CMK (cell line): Measurements from ENCODE around the gene PLEKHD1.

Experiments
- DNase-seq: peaks from one replicate; pipeline ENCODE4 v3.0.0-alpha.2; 2010; ENCODE audit warnings: low read depth

The PLEKHD1 gene

DNA sequence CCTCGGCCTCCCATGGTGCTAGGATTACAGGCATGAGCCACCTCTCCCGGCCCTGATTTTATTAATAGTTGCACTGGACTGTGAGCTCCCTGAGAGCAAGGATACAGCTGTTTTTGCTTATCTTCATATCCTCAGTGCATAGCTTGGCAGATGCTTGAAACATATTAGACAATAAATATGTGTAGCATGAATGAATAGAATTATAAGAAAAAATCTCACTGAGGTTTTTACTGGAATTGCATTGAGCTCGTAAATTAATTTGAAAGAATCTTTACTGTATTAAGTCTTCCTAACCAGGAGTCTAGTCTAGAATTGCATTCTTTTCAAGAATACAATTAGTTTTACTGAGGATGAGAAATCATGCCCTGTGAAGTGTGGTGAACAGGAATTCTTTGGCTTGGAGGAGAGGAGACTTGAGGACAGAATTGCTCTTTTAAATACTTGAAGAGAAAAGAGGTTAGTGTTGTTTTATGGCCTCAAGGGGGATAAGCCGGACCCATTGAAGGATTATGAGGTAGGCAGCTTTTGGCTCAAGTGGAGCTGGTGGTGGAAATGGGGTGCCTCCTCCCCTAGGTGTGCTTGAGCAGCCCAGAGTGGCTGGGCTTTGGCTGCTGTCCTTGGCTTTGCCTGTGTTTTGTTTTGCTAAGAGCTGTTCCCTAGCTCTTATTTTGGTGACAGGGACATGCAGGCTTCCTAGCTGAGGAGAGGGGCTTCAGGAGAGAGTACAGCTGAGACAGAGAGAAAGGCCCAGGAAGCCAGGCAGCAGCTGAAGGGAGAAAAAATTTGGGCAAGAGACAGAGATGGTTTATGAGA is 34.0 kb downstream of the PLEKHD1 start:
- DNase-seq = no peak

DNA sequence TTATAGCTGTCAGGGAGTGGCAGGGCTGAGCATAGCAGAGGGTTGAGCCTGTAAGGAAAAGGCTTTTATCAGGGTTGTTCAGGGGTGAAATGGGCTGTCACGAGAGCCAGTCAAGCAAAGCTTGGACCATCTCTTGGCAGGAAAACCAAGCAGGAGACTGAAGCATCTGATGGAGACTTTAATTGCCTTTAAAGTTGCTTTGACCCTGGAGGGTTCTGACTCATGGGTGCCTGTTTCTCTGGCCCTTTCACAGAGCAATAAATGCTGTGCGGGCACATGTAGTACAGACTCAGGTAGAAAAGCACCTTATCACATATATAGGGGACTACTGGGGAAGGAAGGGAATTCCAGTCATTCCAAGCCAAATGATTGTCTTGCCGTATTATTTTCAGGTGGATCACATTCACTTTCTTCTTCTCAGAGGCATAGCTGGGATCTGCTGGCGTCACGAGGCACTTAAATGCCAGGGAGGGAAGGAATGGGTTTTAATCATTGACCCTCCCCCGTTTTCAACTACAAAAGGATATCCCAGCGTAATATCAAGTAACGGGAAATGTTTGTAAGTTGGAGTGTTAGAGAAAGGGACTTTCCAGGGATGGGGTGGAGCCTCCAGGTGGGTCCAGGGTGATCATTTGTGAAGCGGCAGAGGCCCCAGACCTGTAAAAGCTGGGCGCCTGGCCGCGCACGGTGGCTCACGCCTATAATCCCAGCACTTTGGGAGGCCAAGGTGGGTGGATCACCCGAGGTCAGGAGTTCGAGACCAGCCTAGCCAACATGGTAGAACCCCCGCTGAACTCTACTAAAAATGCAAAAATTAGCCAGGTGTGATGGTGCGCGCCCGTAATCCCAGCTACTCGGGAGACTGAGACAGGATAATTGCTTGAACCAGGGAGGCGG is 34.9 kb downstream of the PLEKHD1 start:
- DNase-seq = no peak

DNA sequence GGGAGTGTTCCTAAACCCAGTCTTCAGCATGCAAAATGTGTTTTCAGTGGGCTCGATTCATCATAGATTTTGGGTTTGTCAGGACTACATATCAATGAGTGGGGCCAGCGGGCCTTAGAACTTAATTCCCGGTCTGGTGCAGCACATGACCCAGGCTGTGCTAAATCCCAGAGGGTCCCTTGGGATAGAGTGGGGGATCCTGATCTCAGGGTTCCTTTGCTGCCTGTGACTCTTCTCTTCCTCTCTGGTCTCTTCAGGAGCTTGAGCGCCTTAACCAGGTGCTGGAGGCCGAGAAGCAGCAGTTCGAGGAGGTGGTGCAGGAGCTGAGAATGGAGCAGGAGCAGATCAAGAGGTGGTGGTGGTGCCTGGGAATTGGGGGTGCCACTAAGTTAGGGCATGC is 37.5 kb downstream of the PLEKHD1 start:
- no peak for DNase-seq

DNA sequence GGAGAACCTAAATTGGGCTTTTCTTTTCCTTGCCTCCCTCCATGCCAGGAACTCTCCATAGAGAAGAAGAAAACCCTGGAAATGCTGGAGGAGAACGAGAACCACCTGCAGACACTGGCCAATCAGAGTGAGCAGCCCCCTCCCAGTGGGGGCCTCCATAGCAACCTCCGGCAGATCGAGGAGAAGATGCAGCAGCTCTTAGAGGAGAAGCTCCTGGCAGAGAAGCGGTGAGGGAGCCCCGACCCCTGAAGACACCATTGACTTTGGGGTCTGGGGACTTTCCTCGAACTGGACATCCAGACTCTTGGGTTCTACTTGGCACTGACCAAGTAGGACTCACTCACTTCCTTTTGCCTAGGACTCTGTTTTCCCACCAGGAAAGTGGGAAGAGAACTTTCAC is 41.4 kb downstream of the PLEKHD1 start:
- no peak for DNase-seq

DNA sequence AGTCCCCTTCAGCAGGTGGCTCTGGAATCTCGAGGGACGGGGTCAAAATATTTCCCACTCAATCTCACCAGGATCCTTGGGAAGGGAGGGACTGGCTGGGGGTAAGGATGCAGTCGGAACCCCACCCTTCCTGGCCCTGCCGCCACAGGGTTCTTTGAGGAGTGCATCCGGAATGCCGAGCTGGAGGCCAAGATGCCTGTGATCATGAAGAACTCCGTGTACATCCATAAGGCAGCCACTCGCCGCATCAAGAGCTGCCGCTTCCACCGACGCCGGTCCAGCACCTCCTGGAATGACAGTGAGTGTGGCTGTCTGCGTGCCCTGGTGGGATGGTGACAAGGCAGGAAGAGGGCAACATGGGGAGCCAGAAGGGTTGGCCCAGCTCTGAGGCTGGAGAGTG is 43.1 kb downstream of the PLEKHD1 start:
- no peak for DNase-seq

DNA sequence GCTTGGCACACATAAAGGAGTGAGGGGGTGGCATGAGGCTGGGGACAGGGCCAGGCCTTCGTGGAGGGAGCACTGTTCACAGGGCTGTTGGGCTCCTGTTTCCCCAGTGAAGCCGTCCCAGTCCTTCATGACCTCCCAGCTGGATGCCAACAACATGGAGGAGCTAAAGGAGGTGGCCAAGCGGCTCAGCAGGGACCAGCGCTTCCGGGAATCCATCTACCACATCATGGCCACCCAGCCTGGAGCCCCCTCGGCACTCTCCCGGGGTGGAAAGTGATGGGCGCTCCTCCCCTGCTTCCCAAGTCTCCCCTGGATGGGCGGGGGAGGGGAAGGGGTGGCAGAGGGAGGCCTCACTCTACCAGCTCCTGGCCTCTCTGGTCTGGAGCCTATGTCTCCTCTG is 43.6 kb downstream of the PLEKHD1 start:
- DNase-seq = no peak

DNA sequence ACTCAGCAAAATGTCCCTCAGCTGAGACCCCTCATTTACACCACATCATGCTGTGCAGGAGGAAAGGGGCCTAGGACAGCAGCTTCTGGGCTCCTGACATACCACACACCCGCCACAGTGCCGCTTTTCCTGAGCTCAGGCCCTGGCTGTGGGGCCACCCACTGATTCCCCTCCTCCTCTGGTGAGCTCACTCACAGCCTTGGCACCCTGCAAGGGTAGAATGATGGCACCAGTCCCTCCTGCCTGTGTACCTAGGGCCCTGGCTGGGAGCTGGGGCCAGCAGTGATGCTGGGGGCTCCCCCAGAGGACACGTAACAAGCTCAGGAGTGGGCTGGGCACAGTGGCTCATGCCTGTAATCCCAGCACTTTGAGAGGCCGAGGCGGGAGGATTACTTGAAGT is 44.4 kb downstream of the PLEKHD1 start:
- DNase-seq = no peak

DNA sequence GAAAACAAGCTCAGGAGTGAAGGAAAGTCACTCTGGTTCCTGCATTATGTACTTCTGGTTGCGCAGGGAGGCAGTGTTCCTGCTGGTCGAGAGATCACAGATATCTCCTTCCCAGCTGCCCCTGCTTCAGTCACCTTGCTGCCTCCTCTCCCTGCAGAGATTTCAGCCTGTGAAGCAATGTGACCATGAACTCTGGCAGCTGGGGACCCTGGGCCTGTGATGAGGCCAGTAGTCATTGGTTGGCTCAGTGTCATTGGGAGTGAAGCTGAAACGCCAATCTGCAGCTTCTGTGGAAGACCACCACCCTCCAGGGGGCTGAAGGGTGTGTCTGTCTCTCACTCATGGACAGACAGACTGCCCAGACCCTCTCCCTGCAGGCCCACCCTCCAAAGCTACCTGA is 45.0 kb downstream of the PLEKHD1 start:
- DNase-seq = no peak

DNA sequence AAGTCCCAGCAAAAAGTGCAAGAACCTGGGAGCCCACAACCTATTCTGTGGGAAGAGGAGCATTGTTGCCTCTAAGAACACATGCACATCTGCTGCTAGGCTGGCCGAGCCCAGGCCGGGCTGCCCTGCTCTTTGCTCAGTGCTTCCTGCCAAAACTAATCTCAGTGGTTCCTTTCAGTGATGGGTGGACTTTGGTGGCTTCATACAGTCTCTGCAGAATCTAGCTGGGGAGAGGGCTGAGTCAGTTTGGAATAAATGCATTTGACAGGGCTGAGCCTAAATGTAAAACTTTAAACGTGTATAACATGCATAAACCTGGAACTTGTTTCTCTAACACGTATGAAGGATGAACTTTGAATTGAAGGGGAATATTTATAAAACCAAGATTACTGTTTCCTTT is 45.6 kb downstream of the PLEKHD1 start:
- no peak for DNase-seq

DNA sequence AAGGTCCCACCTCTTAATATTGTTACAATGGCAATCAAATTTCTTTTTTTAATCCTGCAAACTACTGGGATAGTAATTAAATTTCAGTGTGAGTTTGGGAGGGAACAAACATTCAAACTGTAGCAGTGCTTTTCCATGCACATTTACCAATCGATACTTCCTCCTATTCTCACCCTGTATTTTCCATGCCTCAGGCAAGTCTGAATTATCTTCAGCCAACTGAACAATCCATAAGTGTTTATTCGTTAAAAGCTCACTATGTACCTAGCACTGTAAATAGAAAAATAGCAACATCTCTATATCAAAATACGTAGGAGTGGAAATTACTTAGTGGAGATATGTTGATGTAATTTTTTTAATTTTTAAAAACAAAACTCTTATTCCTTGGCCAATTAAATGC is 46.6 kb downstream of the PLEKHD1 start:
- DNase-seq = no peak

DNA sequence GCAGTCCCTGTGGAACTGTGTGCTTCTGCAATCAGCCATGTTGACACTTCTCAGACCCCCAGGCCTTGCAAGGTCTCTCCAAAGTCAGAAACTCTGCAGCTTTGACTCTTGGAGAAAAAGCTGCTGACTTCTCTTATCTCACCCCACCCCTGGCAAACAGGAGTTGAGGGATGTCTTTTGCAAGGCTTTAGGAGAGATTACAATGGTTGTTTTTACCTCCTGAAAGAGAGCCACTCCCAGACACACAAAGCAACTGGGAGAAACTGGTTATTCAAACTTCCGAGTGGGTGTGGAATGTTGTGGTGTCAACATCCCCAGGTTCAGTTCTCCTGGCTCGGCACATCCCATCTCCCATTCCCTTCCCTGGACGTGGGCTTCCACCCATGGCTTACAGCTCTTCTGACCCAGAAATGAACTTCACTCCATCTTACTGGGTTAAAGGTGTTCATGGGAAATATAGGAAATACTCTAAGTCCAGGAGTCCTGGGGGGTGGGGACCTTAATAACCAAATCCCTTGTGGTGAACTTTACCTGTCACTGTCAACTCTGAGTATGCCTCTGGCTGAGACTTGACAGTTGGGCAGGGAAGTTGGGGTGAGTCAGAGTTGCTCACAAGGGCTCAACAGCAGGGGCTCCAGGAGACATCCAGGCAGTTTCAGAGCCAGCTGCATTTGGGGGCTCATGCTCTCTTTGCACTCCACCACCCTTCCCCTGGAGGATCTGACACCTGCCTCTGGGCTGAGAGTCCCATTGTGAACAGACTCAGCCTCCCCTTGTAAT is 48.2 kb downstream of the PLEKHD1 start:
- no peak for DNase-seq

DNA sequence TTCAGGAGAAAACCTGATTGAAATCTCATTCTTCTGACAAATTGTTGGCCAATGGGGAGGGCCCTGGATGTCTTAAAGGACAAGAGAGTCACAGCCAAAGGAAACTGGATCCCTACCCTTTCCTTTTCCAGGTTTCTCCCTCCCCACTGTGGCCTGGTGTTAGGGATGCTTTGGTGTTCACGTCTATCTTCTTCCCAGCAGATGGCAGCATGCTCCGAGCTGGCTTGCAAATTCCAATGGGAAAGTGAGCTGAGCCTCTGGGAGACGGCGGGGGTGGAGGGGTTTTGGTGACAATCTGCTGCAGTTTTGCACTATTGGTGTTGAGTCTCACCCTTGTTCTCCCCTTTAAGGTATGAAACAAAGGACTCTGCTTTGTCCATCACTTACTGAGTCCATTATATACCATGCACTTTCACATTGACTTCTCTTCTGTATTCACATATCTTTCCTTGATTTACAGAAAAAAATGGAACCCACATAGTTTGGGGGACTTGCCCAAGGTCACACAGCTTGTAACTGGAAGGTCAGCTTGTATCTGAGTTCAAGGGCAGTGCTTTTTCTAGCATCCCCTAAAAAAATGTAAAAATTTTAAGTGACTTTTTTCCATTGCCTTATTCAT is 50.8 kb downstream of the PLEKHD1 start:
- no peak for DNase-seq

DNA sequence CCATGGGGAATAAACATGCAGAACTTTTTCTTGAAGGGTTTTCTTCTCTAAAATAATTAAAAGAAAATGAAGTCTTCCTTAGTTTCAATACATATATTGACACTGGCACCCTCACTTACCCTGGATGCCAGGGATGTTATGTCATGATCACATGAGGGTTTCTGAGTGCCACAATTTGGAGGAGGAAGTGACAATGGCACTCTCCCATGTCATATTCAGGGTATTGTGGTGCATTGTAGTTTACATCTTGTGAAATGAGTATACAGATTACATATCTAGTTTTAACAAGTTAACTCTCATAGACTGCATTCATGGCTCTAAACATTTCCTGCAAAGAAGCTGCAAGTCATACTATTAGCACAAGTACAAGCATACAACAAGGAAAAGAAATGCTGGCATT is 52.4 kb downstream of the PLEKHD1 start:
- no peak for DNase-seq

DNA sequence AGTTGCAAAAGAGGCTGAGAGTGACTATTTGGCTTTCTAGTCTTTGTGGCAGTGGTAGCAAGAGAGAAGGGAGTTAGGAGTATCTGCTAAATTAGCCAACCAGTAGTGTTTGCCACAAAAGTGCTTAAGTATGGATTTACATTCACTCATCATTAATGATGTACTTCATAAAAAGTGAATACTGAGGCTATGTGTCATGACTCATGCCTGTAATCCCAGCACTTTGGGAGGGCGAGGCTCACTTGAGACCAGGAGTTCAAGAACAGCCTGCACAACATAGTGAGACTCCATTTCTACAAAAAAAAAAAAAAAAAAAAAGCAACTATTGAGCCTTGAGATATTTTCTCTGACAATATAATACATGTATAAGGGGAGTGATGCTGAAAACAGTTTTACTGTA is 53.4 kb downstream of the PLEKHD1 start:
- no peak for DNase-seq

DNA sequence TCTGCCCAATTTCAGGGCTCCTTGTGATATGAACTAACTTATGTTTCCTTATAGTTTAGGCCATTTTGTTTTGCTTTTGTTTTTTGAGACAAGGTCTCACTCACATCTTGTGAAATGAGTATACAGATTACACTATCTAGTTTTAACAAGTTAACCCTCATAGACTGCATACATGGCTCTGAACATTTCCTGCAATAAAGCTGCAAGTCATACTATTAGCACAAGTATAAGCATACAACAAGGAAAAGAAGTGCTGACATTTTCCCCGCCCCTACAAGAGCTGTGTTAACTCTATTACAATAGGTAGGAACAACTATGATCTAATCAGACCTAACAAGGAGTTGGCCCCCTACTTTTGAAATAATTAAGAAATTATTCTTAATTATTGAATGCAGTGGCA is 54.2 kb downstream of the PLEKHD1 start:
- no peak for DNase-seq

DNA sequence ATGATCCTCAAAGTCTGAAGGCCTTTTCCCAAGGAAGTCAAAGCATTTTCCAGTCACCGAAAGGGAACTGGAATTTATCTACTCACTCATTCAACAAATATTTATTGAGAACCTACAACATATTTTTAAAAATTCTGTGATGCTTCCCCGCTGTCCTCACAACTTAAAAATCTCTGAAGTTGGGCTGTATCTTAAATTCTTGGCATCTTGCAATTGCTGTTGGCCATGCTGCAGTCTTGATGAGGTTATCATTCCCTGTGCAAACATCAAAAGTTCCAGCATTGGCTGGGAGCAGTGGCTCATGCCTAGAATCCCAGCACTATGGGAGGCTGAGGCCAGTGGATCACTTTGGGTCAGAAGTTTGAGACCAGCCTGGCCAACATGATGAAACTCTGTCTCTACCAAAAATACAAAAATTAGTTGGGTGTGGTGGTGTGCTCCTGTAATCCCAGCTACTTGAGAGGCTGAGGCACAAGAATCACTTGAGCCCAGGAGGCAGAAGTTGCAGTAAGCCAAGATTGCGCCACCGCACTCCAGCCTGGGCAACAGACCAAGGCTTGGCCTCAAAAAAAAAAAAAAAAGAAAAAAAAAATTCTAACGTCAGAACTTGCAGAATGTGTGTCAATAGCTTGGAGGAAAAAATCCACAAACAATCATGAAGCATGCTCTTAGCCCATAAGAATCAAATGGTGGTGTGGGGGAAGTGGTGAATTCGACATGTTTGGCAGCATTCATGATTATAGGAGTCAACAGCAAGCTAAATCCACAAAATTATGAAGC is 55.3 kb downstream of the PLEKHD1 start:
- no peak for DNase-seq

DNA sequence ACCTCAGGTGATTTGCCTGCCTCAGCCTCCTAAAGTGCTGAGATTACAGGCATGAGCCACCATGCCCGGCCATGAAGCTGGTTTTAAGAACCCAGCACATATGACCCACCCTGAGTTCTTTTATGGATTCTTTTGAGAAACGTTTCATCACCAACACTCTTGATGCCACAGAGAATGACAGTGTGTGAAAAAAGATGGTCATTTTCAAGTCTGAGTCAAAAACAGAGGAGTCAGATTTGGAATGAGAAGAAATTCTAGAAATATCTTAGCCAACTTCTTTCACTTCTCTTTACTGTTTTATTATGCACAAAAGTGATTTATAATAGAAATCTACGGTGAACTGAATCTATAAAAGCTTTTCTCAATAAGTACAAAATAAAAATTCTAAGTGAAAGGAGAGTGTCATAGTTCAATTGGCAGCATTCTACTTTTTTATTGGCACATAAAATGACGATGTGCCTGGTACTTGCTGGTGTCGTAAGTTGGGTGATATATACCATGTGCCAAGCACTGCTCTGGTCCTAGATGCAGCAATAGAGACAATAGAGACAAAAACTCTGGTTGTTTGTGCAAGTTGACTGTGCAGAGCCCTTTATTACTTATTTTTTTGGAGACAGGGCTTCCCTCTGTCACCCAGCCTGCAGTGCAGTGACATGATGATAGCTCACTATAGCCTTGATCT is 56.3 kb downstream of the PLEKHD1 start:
- no peak for DNase-seq

DNA sequence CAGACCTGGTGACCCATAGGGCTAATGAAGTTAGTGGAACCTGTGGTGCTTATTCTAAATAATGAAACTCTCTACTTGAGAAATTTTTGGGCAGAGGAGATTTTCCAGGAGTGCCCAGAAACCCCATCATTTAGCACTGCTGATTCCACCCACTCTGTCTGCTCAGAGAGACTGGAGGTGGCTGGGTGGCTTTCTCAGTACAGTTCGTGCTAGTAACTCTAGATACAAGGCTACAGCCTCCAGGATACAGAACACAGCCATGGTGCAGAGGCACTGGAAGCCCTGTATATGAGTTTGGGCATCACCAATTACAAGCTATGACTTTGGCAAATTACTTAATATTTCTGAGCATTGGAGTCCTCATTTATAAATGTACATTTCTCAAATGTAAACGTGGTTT is 57.8 kb downstream of the PLEKHD1 start:
- DNase-seq = no peak

DNA sequence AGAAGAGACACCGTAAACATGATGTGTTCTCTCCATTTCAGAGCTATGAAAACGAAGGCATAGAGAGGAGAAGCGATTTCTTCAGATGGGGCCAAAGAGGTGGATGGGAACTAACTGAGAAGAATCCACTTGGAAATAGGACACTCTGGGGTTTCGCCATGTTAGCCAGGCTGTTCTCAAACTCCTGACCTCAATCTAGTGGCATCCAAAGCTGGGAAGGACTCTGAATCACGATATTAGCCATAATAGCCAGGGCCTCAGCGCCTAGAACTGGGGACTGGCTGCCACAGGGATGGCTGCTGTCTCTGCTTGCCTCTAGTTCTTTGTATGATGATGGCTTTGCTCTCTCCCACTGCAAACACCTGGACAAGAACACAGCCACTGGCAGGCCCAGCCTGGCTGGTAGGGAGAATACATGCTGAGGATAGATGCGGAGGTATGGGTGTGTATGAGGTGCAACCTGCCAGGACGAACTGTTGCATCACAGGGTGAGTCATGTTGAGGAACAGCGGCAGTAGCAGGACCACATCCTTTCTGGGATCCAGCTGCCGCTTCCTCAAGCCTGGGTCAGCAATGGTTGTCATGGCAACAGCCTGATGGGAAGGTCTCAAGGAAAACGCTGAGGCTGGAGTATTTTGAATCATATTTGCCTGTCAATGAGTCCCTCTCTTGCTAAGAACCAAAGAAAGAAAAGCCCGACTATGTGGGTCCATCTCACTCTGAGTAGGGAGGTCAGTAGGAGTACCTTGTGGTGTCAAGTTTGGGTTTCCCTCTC is 59.0 kb downstream of the PLEKHD1 start:
- no peak for DNase-seq
